HuH-7 (cell line): ENCODE data around the gene GABBR2.

Experiments used
- DNase-seq: peaks from one replicate; pipeline ENCODE4 v3.0.0; 2011; ENCODE audit warnings: low spot score

Gene GABBR2

GRCh38 chr9:98432134-98432533, 276.6 kb downstream of the GABBR2 start:
- no peak for DNase-seq

- DNase-seq: no peak
Observed at GRCh38 chr9:98430535-98431292, 278.0 kb downstream of the GABBR2 start.

GRCh38 chr9:98429613-98430012, 279.1 kb downstream of the GABBR2 start:
- DNase-seq: no peak

GRCh38 chr9:98428454-98428853, 280.3 kb downstream of the GABBR2 start:
- no peak for DNase-seq

GRCh38 chr9:98427491-98427890, 281.2 kb downstream of the GABBR2 start:
- no peak for DNase-seq

GRCh38 chr9:98425079-98425478, 283.7 kb downstream of the GABBR2 start:
- no peak for DNase-seq

GRCh38 chr9:98419260-98419603, 289.5 kb downstream of the GABBR2 start:
- DNase-seq: no peak

GRCh38 chr9:98418578-98419259, 290.0 kb downstream of the GABBR2 start:
- DNase-seq: no peak

GRCh38 chr9:98416294-98417248, 292.2 kb downstream of the GABBR2 start:
- no peak for DNase-seq

- no peak for DNase-seq
Observed at GRCh38 chr9:98415782-98416181, 293.0 kb downstream of the GABBR2 start.

GRCh38 chr9:98413084-98413483, 295.7 kb downstream of the GABBR2 start:
- DNase-seq: no peak

GRCh38 chr9:98412101-98412842, 296.5 kb downstream of the GABBR2 start:
- DNase-seq: no peak

GRCh38 chr9:98410185-98410697, 298.5 kb downstream of the GABBR2 start:
- DNase-seq: no peak

GRCh38 chr9:98409719-98410118, 299.0 kb downstream of the GABBR2 start:
- DNase-seq: no peak

- DNase-seq: no peak
Observed at GRCh38 chr9:98406469-98406868, 302.3 kb downstream of the GABBR2 start.

- DNase-seq: no peak
Observed at GRCh38 chr9:98404237-98404636, 304.5 kb downstream of the GABBR2 start.

- no peak for DNase-seq
Observed at GRCh38 chr9:98403715-98404114, 305.0 kb downstream of the GABBR2 start.

GRCh38 chr9:98402019-98402840, 306.5 kb downstream of the GABBR2 start:
- DNase-seq: no peak

GRCh38 chr9:98401140-98402018, 307.4 kb downstream of the GABBR2 start:
- no peak for DNase-seq
